Left kidney (tissue), 2 donors: ENCODE measurements around the gene FXYD6. TPM values are rescaled to one million over a fixed set of nuclear protein-coding genes. Genes with fewer than 3 reads are reported as not detected.

Experiments used
- DNase-seq: peaks from one replicate; pipeline ENCODE4 v3.0.0-alpha.2; 2013
- polyA plus RNA-seq: library from polyadenylated mRNA; unstranded; fragments of 120-200 nt; gene quantifications from one replicate; pipeline ENCODE4 v1.2.1, GENCODE V29; 2013; ENCODE audit not compliant: insufficient read length

FXYD6 gene
- polyA plus RNA-seq, 1 donor, result 114 TPM

DNA sequence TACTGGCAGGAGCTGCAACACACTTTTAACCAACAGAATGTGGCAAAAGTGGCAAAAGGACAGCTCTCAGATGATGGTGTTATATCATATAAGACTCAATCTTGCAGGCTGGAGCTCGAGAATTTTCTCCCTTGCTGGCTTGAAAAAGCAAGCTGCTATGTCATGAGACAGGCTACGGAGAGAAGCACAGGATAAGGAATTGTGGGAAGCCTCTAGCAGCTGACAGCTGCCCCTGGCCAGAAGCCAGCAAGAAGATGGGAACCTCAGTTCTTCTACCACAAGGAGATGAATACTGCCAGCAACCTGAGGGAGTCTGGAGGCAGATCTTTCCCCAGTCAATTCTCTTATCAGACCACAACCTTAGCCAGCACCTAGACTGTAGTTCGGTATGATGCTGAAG lies 24.6 kb downstream of the FXYD6 start:
- no peak for DNase-seq

DNA sequence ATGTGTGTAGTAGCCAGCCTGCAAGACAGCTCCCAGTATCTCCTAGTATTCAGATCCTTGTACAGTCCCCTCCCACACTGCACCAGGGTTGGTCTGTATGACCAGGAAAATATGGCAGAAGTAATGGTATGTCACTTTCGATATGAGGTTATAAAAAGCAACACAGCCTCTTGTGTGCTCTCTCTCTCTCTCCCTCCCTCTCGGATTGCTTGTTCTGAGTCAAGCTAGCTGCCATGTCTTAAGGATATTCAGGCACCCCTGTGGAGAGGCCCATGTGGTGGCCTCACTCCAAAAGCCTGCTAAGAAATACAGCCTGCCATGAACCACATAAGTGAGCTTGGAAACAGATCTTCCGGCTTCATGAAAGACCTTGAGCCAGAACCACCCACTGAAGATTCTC lies 25.4 kb downstream of the FXYD6 start:
- DNase-seq, result no peak

DNA sequence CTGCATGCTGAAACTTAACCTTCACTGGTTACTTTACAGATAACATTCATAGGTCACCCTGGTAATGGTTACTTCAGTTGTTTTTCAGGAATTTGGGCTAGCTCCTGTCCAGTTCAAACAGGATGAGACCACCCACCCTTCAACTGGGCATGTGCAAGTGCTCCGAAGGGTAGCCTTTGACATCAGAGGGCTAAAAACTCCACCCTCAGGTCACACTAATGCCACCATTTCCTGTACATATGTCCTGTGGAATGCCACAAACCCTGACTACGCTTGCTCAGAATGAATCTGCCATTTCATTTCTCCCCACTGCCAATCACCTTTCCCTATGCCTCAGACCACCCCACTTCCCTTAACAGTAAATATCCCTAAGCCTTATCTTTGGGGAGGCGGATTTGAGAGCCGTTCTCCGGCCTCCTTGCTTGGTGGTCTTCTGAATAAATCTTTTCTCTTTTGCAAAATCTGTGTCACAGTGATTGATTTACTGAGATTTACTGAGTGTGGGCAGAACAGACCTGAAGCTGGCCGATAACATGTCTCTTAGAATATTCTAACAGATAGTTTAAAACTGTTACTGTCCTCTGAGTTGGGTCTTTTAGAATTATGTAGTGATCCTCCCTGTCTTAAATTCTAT lies 26.6 kb downstream of the FXYD6 start:
- DNase-seq, result no peak

DNA sequence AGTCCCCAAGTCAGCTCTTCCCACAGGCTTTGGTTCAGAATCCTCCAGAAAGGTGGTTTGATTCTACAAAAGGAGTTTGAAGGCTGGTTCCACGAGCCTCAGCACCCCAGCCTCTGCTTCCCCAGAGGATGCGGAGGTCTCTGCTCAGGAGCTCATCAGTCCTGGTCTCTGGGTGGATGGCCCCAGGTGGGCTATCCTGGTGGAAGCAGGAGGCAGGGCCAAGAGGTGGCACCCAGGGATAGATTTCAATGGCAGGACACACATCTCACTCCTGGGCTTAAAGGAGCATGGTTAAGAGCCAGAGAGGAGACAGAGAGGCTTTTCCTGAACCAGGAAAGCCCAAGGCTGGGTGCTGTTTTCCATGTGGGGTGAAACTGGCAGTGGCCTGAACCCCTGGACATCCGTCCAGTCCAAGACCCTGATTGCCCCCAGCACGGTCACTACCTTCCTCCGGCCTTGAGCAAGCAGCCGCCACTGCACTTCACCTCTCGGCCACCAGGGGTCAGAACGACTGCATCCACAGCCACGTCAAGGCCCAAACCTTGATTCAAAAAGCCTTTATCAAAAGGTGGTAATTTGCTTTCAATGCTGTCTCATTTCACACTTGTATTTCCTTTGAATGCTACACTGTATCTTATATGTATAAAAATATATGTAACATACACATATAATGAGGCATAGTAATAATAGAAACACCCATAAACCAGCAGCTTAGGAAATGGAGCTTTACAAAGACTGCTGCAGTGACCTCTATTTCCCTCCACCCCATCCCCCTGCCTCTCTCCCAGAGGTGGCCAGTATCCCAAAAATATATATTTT lies 32.6 kb downstream of the FXYD6 start:
- no peak for DNase-seq

DNA sequence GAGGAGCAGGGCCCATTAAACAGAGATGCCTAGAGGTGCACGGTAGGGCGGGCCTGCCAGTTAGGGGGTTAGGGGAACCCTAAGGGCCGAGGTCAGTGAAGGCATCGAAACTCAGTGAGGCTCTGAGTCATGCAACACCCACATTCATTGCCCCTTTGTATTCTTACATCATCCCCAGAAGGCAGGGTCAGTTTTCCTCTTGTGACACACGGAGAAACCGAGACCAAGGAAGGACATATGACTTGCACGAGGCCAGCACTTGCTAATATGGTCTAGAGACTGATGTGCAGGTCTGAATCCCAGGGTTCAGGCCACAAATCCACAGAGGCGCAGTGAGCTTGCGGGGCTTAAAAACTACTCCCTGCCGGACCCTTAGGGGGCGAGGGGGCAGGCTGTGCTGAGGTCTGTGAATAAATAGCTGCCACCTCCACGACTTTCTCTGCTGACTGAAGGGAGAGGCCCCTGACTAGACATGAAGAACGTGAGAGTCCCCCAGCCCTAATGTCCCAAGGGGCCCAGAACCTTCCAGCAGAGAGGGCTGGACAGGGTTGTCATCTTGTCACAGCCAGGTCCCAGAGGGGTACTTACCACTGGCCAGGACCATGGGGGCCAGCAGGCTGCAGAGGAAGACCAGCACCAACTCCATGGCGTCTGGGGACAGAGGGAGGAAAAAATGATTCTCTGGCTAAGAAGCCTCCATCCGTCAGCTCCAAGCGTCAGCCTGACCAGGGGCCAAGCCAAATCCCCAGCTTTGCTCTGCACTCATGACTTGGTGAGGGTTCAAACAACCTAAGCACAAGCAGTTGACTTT lies 34.1 kb downstream of the FXYD6 start:
- DNase-seq, result no peak

DNA sequence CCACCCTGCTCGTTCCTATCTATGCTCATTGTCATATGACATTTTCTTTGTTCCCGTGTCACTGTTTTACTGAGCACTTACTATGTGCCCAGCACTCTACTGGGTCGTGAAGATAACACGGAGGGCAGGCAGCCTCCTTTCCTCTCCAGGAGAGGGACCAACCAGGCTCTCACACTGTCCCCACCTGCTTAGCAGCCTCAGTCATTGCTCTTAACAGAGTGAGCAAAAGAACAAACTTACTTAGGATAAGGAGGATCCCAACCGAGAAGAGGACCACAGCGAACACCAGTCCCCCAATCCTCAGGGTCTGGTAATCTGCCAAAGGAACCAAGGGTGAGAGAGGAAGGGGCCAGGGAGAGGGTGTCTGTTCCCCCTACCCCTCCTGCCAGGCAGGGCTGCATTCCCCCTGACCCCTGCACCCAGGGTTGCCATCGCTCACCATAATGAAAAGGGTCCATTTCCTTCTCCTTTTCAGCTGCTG lies 34.9 kb downstream of the FXYD6 start:
- no peak for DNase-seq

DNA sequence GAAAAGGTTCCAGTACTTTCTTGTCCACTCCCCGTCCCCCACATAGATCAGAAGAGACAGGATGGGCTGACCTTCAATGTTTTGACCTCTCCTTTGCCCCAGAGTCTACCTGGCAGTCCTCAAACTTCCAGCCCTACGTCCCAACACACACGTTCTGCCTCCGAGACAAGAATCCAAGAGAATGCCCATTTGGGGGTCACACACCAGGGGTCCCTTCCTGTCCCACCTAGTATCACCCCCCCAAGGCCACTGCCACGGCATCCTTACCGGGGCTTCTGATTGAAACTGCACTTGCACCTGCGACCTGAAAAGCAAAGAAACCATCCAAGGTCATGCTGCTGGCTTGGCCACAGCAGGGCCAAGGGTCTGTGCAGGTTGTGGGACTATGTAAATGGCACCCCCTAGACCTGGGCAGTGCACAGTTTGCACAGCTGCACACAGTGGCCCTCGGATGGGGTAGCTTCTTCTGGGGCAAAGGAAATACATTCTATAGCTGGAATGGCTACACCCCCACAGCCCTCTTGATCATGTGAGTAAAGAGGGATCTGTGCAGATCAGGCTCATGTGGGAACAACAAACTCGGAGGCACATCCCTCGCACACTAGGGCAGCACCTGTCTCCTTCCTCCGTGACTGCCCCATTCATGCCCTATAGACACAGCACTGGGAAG lies 35.4 kb downstream of the FXYD6 start:
- DNase-seq, result no peak

DNA sequence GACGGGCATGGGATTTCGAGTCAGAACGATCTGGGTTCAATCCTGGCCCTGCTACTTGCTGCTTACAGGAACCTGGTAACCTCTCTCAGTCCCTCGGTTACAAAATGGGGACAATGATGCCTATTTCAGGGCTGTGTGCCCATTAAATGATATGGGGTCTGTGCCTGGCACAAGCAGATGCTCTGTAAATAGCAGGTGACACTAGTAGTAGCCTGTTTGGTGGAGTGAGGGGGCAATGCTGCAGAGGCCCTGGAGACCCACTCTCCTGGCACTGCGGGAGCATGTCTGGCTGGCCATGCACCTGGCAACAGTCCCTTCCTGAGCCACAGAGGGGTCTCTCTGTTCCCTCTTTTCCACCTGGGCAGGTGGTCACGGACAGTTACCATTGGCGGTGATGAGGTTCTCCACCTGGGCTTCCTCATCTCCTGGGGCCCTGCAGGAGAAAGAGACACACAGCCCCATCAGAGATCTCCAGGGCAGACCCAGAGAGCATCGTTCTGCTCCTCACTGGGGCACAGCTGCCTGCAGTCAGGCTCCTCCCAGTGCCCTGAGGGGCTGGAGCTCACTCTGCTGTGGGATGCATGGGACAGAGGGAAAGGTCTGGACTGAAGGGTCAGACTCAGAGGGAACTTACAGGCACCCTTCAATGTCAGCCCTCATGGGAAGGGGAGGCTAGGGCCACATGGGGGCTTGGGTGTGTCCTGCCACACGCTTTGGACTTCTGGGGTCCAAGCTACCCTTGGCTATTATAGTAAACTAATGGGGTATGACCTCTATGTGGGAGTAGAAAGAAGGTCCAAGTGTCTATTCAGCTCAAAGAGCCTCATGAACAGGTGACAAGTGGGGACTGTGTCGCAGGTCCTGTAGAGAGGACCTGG lies 36.3 kb downstream of the FXYD6 start:
- DNase-seq, result no peak

DNA sequence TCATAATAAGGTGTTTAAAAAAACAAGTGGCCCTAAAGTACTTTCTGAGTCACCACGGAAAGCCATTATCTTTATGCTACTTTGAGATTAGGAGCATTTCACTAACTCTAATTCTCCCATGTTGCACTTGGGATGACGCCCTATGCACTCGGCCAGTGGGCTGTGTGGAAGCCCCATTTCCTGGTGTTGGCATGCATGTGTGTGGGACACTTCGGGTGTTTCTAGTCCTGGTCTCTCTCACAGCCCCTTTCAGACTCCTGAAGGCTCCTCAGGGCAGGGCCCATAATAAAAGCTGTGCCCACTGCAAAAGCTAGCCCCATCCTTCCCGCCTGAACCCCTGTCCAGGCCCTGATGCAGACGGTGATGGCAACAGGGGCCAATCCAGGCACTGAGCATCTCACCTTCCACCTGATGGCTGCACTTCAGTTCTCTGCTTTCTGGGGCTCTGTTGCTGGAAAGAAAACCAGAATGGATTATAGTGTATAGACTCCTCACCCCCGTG lies 37.0 kb downstream of the FXYD6 start:
- DNase-seq, result no peak

DNA sequence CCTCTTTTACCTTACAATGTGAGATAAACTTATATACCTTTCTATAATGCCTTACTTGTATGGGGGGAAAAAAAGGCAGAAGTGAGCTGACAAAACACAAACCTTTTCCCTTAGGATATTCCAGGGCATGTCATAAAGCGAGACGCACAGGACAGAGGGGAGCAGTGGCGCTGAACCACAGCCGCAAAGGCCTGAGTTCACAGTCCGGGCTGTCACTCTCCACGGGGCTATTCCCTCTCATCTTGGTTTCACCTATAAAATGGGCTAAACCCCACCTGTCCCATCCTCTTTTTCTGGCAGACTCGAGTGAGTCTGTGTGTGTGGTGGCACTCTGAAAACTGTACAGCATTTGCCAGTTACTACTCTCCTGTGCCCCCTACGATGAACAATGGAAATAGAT lies 37.6 kb downstream of the FXYD6 start:
- DNase-seq, result no peak

DNA sequence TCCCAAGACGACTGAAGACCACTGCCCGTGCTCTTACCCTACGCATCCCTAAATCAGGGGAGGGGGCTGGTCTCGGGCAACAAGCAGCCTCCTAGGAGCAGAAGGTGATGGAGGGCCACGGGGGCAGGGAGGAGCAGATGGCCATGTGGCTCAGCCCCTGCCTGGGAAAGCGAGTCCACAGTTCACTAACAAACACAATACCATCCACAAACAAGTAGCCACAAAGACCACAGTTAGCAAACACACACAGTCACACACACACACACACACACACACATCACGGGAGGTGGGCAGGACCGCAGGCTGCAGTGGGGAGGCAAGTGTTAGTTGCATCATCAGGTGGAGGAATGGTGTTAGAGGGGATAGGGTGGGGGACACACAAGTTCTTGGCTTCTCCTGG lies 38.7 kb downstream of the FXYD6 start:
- DNase-seq, result no peak

DNA sequence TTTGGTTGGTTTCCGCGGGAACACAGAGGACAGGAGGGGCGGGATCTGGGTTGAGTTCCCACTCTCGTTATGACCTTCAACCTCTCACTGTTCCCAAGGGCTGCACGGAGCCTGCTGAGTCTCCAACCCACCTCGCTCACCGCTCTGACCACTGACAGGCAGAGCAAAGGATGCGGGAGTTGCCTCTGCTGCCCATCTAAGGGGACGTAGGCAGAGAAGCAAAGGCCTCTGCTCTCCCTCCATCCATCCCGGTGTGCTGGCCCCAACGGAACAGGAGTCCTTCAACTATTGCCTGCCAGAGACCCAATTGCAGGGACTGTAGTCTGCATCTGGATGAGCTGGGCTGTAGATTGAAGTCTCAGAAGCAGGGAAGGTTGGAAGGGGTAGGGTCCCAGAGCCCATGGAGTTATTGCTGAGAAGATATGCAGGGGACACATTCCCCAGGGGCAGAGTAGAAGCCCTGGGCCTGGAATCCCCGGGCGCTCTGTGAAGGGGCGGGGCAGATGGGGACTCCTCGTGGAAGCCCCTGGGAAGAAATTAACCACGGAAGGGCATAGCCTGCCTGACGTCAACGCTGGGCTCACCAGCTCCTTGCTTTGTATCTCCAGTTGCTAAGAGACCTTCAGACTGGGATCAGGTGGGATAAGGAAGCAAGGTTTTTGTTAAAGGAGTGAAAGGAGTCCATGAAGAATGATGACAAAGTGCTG lies 39.2 kb downstream of the FXYD6 start:
- no peak for DNase-seq

DNA sequence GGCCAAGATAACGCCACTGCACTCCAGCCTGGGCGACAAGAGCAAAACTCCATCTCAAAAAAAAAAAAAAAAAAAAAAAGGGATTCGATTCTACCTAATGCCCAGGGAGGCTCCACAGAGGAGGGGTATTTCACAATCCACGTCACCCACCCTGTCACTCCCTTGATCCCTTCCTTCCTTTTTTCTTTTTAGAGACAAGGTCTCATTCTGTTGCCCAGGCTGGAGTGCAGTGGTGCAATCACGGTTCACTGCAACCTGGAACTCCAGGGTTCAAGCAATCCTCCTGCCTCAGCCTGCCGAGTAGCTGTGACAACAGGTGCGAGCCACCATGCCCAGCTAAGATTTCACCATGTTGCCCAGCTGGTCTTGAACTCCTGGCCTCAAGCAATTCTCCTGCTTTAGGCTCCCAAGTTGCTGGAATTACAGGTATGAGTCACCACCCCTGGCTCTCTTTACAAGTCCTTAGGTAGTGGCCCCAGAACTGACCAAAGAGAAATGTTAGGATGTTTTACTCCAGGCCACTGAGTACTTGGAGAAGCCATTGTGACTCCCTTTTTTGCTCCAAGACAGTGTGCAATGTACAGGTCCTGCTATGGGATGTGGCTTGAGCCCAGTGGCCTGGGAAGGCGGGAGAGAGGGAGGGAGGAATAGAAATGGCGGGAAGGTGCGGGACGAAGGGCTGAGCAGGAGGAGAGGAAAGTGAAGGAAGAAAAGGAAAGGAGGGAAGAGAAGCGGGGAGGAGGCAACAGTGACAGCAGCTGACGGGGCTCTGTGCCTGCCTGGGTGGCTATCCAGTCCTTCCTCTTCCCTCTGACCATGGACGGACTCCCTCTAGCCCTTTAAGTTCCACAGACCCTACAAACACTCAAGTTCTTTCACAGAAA lies 40.1 kb downstream of the FXYD6 start:
- no peak for DNase-seq

DNA sequence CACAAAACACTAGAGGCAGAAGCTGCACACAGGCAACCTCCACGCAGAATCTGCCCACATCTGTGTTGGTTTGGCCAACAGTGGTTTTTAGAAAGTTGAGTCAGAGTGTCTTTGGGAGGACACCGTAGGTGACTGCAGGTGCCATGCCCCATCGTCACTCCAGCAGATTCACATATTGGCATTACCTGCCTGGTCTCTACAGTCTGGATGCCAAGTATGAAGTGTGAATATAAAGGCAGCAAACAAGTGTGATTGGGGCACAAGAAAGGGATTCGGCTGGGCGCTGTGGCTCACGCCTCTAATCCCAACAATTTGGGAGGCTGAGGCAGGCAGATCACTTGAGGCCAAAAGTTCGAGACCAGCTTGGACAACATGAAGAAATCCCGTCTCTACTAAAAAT lies 40.9 kb downstream of the FXYD6 start:
- DNase-seq, result no peak

DNA sequence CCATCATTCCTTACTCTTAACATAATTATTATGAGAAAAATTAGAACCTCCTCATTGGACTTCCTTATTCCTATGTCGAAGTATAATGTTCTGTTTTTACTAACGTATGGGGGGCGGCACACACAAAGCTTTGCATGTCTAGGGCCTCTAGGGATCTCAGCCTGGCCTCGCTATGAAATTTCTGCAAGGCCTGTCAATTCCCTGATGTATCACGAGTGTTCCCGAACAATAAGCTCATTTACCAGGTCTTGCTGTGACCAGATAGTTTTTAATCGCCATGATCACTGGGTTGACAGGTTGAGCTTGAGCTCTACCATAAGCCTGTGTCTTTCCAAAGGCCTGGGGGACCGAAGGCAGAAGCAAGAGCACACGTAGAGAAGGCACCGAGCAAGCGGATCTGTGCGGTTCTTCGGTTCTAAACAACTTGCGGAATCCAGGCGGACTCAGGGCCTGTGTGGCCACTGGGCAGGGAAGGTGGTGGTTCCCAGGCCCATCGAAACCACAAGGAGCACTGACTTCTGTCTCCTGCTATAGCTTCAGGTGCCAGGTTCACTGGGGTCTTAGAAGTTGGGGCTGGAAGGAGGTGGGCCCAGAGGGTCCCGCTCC lies 41.5 kb downstream of the FXYD6 start:
- no peak for DNase-seq

DNA sequence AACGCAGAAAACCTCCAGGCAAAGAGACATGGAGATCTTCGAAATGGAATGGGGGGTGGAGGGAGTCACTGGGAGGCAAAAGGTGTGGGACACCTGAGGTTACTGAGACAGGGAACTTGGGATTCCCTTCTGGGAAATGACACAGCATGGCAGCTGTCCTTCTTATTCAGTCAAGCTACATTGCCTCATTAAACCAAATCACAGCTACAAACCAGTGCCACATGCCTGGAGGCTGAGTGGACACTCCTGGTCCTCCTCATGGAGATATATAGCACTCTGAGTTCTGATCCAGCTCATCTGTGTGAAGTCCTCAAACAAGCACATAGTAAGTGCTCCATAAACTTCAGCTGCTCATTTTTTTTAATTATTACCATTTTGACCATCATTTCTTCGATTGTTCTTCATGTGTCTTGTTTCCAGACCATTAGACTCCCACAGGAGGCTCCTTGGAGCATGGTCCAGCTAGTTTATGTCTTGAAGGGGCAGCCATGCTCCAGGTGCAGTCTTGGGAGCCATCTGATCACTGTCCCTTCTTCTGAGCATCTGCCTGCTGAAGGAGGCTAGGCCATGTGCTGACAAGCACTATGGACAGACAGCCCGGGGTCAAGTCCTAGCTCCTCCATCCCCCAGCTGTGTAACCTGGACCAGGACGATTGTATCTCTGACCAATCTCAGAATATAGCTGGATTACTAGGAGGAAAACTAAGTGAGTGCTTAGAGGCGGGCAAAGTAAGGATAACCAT lies 42.2 kb downstream of the FXYD6 start:
- DNase-seq, result no peak

DNA sequence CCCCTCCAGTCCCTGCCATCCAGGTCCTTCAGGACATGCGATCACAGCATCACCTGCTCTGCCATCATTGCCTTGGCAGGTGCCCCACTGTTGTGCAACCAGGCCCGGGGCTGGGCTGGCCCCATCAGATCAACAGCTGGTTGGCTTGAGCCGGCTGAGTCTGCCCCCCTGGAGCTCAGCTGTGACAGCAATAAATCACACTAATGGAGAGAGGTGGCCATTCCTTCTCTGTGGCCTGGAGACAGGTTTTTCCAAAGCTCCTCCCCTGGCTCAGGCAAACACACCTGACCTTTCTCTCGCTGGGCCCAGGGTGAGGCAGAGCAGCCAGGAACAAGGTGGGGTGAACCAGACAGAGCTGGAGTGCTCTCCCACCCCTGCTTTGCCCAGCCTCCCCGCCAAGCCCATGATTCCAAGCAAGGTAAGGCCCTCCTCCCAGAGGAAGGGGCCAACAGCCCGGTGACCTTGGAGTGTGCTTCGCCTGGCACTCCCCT lies 43.0 kb downstream of the FXYD6 start:
- DNase-seq, result peak; percentile 74

DNA sequence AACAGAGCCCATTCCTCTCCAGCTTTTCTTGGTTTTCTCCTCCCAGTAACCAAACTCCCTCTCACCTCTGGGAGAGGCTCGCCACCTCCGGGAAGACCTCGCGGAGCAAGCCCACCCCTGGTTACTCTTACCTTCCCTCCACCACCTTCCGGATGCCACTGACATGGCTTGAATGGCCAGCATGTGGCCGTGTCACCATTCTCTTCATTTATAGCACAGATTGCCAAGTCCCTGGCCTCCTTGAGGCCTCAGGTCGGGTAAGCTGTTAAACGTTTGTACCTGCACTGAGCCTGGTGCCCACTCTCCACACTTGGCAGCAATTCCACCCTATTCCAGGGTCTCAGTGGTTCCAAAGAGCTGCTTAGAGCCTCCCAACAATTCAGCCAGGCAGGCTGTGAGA lies 43.9 kb downstream of the FXYD6 start:
- DNase-seq, result no peak
